Activated naive CD8-positive, alpha-beta T cell treated with anti-CD3 and anti-CD28 coated beads for 36 hours (primary cell): ENCODE results near the gene ALKBH5. TPM values are rescaled to one million over a fixed set of nuclear protein-coding genes. Genes with fewer than 3 reads are reported as not detected.

Experiments used
- DNase-seq: peaks from one replicate; pipeline ENCODE4 v3.0.0; 2021
- H3K27ac Mint-ChIP-seq: one replicate; pipeline ENCODE4 v1.8.0; 2022; ENCODE audit warnings: mild to moderate bottlenecking, moderate library complexity, mixed read lengths
- H3K27me3 Mint-ChIP-seq: one replicate; pipeline ENCODE4 v1.8.0; 2022; ENCODE audit warnings: mild to moderate bottlenecking, mixed read lengths
- H3K36me3 Mint-ChIP-seq: one replicate; pipeline ENCODE4 v1.8.0; 2021; ENCODE audit warnings: mild to moderate bottlenecking, mixed read lengths
- H3K4me1 Mint-ChIP-seq: one replicate; pipeline ENCODE4 v1.8.0; 2021; ENCODE audit warnings: mixed read lengths
- H3K4me3 Mint-ChIP-seq: one replicate; pipeline ENCODE4 v1.8.0; 2022; ENCODE audit warnings: mild to moderate bottlenecking, moderate library complexity, mixed read lengths
- H3K9me3 Mint-ChIP-seq: one replicate; pipeline ENCODE4 v1.8.0; 2022; ENCODE audit warnings: mixed read lengths
- total RNA-seq, 2 experiments: library from RNA; stranded (reverse); gene quantifications; one replicate each; pipeline ENCODE4 v1.2.3, GENCODE V29; 2021

ALKBH5 gene
- total RNA-seq, 2 experiments from 2014 or later, result 163 TPM

DNA sequence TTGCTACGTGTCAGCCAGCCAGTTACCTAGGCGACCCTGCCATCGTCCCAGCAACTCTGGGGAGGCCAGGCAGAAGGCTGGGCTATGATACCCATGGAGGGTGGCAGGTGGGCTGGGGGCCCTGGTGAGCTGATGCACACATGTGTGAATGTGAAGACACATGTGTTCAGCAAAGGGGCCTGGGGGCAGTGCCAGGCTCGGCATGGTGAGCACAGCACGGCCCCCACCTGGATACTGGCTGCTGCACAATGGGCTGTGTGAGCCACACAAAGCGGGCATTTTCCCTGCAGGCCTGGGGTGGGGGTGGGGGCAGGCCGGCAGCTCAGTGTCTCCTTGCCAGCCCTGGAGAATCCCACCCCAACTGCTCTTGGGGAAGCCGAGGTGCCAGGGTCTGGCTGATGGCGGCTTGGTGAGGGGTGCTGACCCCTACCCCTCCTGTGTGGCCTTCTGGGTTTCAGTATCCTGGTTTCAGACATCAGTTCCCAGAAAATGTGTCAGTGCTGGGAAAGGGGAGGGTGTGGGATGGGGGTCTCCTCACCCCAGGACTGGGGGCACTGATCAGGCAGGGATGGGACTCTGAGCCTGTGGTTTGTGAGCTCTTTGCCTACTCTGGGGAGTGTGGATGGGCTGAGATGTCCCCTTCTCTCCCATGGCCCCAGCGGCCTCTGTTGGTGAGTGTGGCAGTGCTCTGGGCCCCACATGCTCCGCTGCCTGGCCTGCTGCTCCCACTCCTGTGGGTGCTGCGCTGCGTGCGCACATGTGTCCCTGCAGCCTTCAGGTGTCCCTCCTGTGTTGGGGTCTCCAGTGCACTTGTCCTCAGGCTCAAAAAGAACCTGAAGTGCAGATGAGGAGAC lies 46.9 kb downstream of the ALKBH5 start:
- DNase-seq, result no peak
- H3K36me3 Mint-ChIP-seq, result no peaks in the 10 kb centered on the region
- peaks cover 11% of the 10 kb centered on the region for H3K4me1 Mint-ChIP-seq
- no peak overlapping the region for H3K27ac Mint-ChIP-seq
- H3K9me3 Mint-ChIP-seq, result no peaks in the 10 kb centered on the region
- no peaks in the 10 kb centered on the region for H3K27me3 Mint-ChIP-seq
- no peak overlapping the region for H3K4me3 Mint-ChIP-seq

DNA sequence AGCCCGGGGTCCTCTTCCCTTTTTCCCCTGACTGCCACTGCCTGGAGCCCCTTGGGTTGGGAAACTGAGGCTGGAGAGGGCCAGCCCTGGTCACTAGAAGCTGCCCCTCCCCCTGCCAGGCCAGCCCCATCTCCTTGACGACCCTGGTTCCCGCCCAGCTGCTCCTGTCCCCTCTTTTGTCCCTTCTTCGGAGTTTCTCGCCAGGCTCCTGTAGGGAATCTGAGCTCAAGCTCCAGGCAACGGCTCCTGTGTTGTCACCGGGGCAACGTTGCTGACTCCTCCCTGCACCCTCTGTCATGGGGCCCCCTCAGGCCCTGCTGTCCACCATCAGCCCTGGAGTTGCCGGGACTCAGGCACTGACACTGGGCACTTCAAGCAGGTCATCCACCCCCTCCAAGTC lies 47.5 kb downstream of the ALKBH5 start:
- H3K27me3 Mint-ChIP-seq, result no peaks in the 10 kb centered on the region
- H3K27ac Mint-ChIP-seq, result no peak overlapping the region
- H3K4me3 Mint-ChIP-seq, result no peak overlapping the region

DNA sequence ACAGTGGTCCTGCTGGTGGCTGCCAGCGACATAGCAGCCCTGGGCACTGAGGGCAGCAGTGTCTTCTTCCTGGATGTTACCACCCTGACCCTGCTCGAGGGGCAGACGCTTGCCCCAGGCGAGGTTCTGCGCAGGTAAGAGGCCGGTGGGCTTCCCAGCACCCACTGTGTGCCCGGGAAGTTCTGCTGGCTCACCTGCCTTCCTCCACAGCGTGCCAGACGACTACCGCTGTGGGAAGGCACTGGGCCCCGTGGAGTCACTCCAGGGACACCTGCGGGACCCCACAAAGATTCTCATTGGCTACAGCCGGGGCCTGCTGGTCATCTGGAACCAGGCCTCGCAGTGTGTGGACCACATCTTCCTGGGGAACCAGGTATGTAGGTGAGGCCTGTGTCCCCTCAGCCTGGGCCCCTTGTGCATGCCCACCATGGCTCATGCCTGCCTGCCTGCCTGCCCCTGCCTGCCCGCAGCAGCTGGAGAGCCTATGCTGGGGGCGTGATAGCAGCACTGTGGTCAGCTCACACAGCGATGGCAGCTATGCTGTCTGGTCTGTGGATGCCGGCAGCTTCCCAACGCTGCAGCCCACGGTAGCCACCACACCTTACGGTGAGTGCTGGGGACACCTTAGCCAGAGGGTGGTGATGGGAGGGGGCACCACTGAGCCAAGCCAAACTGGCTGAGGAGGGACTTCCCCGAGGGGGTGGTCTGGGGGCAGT lies 50.3 kb downstream of the ALKBH5 start:
- peaks cover 6% of the 10 kb centered on the region for H3K36me3 Mint-ChIP-seq
- H3K4me1 Mint-ChIP-seq, result peaks cover 8% of the 10 kb centered on the region

More for the DNA sequence above, 47.5 kb downstream of the ALKBH5 start:
- Mint-ChIP-seq H3K4me1 (peaks cover 13% of the 10 kb centered on the region), H3K36me3 (no peaks in the 10 kb centered on the region), H3K9me3 (no peaks in the 10 kb centered on the region)
- no peak for DNase-seq

GRCh38 chr17:18234853-18235380 lies 51.3 kb downstream of the ALKBH5 start:
- Mint-ChIP-seq H3K4me3 (no peak overlapping the region), H3K27ac (no peak overlapping the region), H3K9me3 (no peaks in the 10 kb centered on the region), H3K27me3 (no peaks in the 10 kb centered on the region), H3K36me3 (peaks cover 6% of the 10 kb centered on the region), H3K4me1 (peaks cover 8% of the 10 kb centered on the region)
- DNase-seq, result no peak

More for the DNA sequence above, 50.3 kb downstream of the ALKBH5 start:
- no peak overlapping the region for H3K27ac Mint-ChIP-seq
- no peak overlapping the region for H3K4me3 Mint-ChIP-seq
- H3K9me3 Mint-ChIP-seq, result no peaks in the 10 kb centered on the region
- DNase-seq, result no peak
- H3K27me3 Mint-ChIP-seq, result no peaks in the 10 kb centered on the region

GRCh38 chr17:18235743-18236256 lies 52.2 kb downstream of the ALKBH5 start:
- DNase-seq, result peak; percentile 46
- Mint-ChIP-seq H3K4me3 (no peak overlapping the region), H3K9me3 (no peaks in the 10 kb centered on the region), H3K27ac (peak overlapping the region; percentile 63), H3K4me1 (peaks cover 8% of the 10 kb centered on the region), H3K27me3 (no peaks in the 10 kb centered on the region), H3K36me3 (peaks cover 6% of the 10 kb centered on the region)

DNA sequence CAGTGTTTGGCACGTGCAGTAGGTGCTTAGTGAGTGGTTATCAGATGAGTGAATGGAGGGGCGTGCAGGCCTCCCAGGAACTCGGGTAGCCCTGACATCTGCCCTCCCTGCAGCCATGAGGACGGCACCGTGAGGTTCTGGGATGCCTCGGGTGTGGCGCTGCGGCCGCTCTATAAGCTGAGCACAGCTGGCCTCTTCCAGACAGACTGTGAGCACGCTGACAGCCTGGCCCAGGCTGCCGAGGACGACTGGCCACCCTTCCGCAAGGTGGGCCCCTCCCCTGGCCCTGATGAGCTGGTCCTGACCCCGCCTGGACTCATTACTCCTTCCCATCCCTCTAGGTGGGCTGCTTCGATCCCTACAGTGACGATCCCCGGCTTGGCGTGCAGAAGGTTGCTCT lies 52.9 kb downstream of the ALKBH5 start:
- H3K4me3 Mint-ChIP-seq, result no peak overlapping the region
- no peak for DNase-seq
- peaks cover 6% of the 10 kb centered on the region for H3K36me3 Mint-ChIP-seq
- H3K4me1 Mint-ChIP-seq, result peaks cover 8% of the 10 kb centered on the region
- H3K9me3 Mint-ChIP-seq, result no peaks in the 10 kb centered on the region
- H3K27me3 Mint-ChIP-seq, result no peaks in the 10 kb centered on the region
- no peak overlapping the region for H3K27ac Mint-ChIP-seq

DNA sequence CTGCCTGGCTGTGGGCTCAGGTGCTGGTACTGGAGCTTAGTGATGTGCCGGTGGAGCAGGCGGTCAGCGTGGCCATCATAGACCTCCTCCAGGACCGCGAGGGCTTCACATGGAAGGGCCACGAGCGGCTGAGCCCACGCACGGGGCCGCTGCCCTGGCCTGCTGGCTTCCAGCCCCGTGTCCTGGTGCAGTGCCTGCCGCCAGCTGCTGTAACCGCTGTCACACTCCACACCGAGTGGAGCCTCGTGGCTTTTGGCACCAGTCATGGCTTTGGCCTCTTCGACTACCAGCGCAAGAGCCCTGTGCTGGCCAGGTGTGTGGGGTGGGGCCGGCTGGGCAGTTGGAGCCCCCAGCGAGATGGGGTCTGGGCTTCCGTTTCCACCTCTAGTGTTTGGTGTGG lies 53.8 kb downstream of the ALKBH5 start:
- DNase-seq, result no peak
- no peaks in the 10 kb centered on the region for H3K27me3 Mint-ChIP-seq
- H3K4me1 Mint-ChIP-seq, result peaks cover 8% of the 10 kb centered on the region
- H3K27ac Mint-ChIP-seq, result no peak overlapping the region
- H3K4me3 Mint-ChIP-seq, result no peak overlapping the region
- H3K36me3 Mint-ChIP-seq, result peaks cover 6% of the 10 kb centered on the region
- H3K9me3 Mint-ChIP-seq, result no peaks in the 10 kb centered on the region

DNA sequence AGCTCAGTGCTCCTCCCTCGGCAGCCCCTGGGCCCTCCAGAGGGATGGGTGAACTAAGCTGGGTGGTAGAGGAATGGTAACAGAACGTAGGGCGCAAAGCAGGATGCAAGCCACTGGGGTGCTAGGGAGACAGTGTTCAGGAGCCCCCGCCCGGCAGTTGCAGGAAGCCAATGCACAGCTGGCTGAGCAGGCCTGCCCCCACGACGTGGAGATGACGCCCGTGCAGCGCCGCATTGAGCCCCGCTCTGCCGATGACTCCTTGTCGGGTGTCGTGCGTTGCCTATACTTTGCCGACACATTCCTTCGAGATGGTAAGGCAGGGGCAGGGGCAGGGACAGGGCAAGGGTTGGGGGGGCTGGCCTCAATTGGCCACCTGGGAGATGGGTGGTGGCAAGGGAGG lies 54.7 kb downstream of the ALKBH5 start:
- DNase-seq, result no peak
- H3K36me3 Mint-ChIP-seq, result peaks cover 6% of the 10 kb centered on the region
- H3K9me3 Mint-ChIP-seq, result no peaks in the 10 kb centered on the region
- peaks cover 8% of the 10 kb centered on the region for H3K4me1 Mint-ChIP-seq
- H3K4me3 Mint-ChIP-seq, result no peak overlapping the region
- no peaks in the 10 kb centered on the region for H3K27me3 Mint-ChIP-seq
- H3K27ac Mint-ChIP-seq, result no peak overlapping the region

DNA sequence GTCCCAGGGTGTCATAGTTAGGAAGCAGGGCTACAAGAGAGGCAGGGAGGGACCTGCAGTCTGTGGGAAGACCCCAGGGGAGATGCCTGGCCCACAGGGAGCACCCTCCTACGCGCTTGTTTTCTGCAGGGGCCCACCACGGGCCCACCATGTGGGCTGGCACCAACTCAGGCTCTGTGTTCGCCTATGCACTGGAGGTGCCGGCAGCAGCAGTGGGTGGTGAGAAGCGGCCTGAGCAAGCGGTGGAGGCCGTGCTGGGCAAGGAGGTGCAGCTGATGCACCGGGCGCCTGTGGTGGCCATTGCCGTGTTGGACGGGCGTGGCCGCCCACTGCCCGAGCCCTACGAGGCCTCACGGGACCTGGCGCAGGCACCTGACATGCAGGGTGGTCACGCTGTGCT lies 56.8 kb downstream of the ALKBH5 start:
- Mint-ChIP-seq H3K27me3 (no peaks in the 10 kb centered on the region), H3K4me1 (peaks cover 8% of the 10 kb centered on the region), H3K27ac (no peak overlapping the region), H3K9me3 (no peaks in the 10 kb centered on the region), H3K36me3 (peaks cover 9% of the 10 kb centered on the region), H3K4me3 (no peak overlapping the region)
- DNase-seq, result no peak

- DNase-seq, result no peak
- H3K27me3 Mint-ChIP-seq, result no peaks in the 10 kb centered on the region
- H3K4me3 Mint-ChIP-seq, result no peak overlapping the region
- H3K9me3 Mint-ChIP-seq, result no peaks in the 10 kb centered on the region
- peaks cover 9% of the 10 kb centered on the region for H3K36me3 Mint-ChIP-seq
- H3K27ac Mint-ChIP-seq, result no peak overlapping the region
- peaks cover 2% of the 10 kb centered on the region for H3K4me1 Mint-ChIP-seq
Observed at GRCh38 chr17:18241229-18241871, 57.7 kb downstream of the ALKBH5 start.

DNA sequence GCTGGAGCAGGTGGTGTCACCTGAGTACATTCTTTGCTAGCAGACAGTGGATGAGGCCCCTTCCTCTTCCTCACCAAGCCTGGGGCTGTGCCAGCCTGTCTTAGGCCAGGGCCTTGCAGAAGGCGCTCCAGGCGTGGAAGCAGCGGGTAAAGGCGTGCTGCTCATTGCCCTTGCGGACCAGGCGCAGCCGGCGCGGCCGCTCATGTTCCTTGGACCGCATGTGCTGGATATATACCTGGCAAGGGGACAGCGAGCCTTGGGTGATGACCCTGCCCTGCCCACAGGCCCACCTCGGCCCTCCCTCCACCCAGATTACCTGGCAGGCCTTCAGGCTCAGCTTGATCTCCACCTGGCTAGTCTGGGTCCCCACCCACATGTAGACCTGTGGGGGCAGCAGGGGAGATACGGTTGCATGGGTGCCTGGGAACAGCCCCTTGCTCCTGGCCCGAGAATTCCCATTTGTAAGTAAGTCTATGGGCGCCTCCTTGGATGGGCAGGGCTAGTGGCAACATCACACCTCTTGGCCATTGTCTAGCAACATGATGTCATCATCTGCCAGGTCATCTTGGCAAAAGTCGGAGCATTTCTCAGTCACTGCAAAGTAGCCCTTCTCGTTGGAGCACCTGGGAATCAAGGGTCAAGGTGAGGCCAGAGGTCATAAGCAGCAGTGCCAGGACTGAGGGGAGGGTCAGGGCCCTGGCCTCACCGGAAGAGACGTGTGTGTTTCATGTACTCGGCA lies 61.6 kb downstream of the ALKBH5 start:
- no peak overlapping the region for H3K27ac Mint-ChIP-seq
- H3K4me3 Mint-ChIP-seq, result no peak overlapping the region
- H3K27me3 Mint-ChIP-seq, result no peaks in the 10 kb centered on the region
- DNase-seq, result no peak
- no peaks in the 10 kb centered on the region for H3K4me1 Mint-ChIP-seq
- H3K36me3 Mint-ChIP-seq, result peaks cover 12% of the 10 kb centered on the region
- no peaks in the 10 kb centered on the region for H3K9me3 Mint-ChIP-seq

GRCh38 chr17:18246109-18246725 lies 62.6 kb downstream of the ALKBH5 start:
- H3K36me3 Mint-ChIP-seq, result peaks cover 12% of the 10 kb centered on the region
- DNase-seq, result no peak
- H3K4me1 Mint-ChIP-seq, result no peaks in the 10 kb centered on the region
- no peaks in the 10 kb centered on the region for H3K9me3 Mint-ChIP-seq
- H3K27me3 Mint-ChIP-seq, result no peaks in the 10 kb centered on the region
- no peak overlapping the region for H3K27ac Mint-ChIP-seq
- no peak overlapping the region for H3K4me3 Mint-ChIP-seq

GRCh38 chr17:18246880-18247612 lies 63.4 kb downstream of the ALKBH5 start:
- Mint-ChIP-seq H3K36me3 (peaks cover 12% of the 10 kb centered on the region), H3K4me3 (no peak overlapping the region), H3K27ac (peak overlapping the region; percentile 28), H3K27me3 (no peaks in the 10 kb centered on the region), H3K9me3 (no peaks in the 10 kb centered on the region), H3K4me1 (no peaks in the 10 kb centered on the region)
- peak; percentile 51 for DNase-seq
